Measurements from ENCODE around the gene METTL1.

GRCh38 chr12:57760347-57760982 lies 11.4 kb downstream of the METTL1 start:
- TF ChIP-seq POLR2A (IDR thresholded peaks at IDR 0.05) (no peak), CTCF (IDR thresholded peaks at IDR 0.05) (no peak)
